ENCODE results near the gene SLF1.

GRCh38 chr5:94615862-94616261, 2.6 kb upstream of the SLF1 start:
- TF ChIP-seq CTCF (IDR thresholded peaks at IDR 0.05; ENCODE audit: insufficient read depth, low read depth, low read length) (no peak), EZH2 (IDR thresholded peaks at IDR 0.05; ENCODE audit: insufficient read depth, low read length) (no peak)
